ENCODE data around the gene CCDC68. TPM values are rescaled to one million over a fixed set of nuclear protein-coding genes. Genes with fewer than 3 reads are reported as not detected.
"Not testable (repeated sequence)": the region's sequence is repeated elsewhere in the genome, so short reads cannot be mapped to it uniquely, and the experiment has no call there.

Gene CCDC68
- polyA plus RNA-seq, 1 donor: 11.9 TPM

DNA sequence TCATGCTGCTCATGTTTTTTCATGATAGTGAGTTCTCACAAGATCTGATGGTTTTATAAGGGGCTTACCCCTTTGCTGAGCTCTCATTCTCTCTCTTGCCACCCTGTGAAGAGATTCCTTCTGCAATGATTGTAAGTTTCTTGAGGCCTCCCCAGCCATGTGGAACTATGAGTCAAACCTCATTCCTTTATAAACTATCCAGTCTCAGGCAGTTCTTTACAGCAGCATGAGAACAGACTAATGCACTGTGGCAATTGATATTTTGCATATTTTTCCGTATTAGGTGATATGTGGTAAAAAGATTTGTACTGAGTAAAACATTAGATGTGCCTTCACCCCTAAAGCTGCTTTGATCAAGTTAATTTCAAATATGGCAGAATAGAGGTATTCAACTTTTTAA, 82.2 kb downstream of the CCDC68 start:
- DNase-seq: no peak

DNA sequence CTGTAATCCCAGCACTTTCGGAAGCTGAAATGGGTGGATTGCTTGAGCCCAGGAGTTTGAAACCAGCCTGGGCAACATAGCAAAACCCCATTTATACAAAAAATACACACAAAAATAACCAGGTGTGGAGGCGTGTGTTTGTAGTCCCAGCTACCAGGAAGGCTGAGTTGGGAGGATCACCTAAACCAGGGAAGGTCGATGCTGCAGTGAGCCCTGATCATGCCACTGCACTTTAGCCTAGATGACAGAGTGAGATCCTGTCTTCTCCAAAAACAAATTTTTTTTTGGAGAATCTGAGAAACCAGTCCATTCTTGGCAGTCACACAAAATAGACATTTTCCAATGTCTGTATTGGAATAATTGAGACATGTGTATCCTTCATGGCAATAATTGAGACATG, 84.2 kb downstream of the CCDC68 start:
- DNase-seq: no peak

DNA sequence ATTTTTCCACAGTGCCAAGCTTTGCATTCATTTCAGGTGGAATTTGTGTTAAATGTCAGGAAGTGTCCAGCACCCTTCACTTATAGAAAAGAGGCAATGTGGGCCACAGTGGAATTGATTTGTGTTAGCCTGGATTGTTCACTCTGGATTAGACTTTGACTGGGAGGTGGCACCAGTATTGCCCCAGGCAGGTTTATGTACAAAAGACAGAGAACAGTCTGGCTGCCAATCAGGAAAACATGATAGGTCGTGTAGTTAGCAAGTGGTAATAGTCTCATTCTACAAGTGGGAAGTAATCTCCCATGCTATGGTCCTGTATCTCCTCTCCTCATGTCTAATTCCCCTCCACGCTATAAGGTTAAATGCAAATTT, 85.4 kb downstream of the CCDC68 start:
- DNase-seq: no peak

DNA sequence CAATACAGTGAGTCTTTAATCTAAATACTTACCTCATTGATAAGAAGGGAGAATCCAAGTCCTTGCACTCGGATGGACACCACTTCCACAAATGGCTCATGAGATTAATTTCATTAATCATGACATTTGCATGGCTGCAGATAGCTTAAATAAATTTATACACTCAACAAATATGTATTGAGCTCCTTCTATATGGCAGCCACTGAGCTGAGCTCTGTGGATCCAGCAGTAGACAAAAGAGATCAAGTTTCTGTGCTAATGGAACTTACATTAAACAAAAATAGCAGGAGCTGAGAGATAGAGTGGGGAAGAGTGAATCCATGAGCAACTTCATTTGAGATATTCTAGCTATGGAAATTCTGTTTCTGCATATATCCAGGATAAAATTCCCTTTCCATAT, 86.6 kb downstream of the CCDC68 start:
- DNase-seq: no peak

DNA sequence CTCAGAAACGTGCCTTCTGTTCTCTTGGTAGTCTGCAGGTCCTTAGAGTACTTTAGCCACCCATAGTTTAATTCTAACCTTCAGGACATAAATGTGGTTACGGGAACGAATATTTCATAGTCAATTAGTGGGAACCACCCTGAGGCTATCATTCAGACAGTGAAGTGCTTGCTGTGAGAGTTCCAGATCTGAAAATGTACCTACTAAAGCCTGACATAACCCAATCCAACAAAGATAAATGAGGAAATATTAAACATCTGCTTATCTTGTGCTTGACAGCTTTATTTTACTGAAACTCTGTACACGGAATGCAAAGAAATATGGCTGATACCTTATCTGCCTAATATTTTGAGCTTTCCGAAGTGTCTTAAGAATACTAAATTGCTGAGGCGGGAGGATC, 88.0 kb downstream of the CCDC68 start:
- DNase-seq: no peak

DNA sequence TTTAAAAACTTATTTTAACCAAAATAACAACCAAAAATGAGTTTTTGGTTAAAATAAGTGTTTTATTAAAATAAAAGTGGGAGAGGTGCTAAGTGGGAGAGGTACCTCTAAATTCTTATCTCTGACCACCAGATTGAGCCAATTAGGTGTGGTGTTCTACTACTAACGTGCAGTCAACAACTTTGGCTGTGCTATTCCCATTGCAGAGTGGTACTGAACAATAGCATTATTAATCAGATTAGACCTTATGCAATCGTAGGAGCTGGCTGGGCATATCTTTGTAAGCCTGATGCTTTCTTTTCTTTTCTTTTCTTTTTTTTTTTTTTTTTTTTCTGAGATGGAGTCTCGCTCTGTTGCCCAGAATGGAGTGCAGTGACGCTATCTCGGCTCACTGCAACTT, 92.1 kb downstream of the CCDC68 start:
- no peak for DNase-seq

DNA sequence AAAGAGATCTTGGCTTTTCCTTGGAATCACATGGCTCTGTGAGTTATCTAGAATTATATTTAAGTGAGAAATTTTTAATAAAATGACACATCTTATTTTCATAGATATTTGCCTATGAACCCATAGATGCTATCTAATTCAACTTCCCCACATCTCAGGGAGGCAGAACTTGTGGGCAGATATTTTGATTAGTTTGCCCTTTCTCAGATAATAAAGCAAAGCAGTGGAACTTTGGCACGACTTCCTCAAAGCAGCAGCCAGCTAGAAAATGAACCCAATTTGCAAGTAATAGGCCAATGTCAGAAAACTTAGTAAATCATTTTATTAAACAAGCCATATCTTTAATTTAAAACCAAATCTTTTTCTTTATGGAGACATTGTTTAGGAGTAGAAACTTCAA, 98.3 kb downstream of the CCDC68 start:
- no peak for DNase-seq

DNA sequence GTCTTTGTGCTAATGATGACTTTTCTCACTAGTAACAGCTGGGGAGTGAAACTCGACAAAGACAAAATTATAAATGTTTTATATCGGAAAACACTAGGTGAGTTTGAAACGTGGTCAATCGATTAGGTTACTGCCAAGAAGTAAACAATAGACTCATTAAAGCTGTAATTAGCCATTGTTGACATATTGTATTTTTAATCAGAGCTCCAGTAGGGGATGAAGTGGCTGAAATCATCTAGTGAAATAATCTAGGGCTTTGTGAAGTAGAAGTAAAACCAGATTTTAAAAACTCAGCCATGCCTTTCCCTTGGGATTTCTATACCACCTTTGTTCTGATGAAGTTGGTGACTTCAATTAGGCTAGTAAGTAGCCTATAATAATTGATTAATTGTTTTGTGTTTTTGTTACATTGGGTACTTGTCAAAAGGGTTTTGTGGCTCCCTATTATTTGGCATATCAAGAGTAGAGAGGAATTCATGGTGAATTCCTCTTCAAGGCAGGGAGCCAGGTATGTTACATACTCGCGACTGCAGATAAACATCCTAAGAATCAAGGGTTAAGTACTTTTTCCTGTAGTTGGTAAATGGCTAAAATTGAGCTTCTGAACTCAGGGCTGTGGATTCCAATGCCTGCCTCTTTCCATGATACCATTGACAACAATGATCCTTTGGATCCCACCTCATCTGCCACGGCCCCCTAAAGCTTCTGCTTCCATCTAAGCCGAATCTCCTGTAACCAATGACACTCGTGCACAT, 99.4 kb downstream of the CCDC68 start:
- DNase-seq: no peak

DNA sequence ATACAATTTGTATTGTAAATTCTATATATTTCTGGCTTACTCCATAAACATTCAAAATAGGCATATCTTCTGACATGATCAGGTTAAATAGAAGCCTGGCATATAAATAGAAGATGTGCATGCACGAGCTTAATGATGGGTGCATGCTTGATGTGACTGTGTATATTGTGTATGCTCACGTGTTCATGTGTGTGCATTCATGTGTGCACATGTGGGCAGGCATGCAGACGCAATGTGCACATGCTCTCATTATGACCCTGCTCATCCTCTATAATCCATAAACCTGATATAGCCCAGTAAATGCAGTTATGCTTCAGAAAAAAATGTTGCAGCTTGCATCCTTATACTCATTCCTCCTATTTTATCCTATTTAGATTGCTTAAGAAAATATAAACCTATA, 101.8 kb downstream of the CCDC68 start:
- DNase-seq: no peak

DNA sequence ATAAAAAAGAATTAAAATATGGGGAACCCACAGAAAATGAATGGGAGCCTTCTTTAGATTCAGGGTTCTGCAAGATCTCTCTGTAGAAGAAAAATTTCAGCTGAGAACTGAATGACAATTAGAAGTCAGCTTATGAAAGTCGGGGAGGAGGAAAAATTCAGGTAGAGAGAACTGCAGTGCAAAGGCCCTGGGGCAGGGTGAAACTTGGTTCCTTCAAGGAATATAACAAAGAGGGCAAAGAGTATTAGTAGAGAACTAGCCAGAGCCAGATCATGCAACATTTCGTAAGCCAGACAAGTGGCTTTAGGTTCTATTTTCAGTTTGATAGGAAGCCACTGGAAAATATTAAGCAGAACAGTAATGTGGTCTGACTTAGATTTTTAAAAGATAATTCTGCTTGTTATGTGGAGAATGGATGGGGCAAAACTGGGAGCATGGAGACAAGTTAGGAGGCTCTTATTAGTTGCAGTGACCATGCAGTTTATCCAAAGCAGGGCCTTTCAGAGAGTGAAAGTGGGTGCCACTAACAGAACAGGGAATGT, 103.1 kb downstream of the CCDC68 start:
- DNase-seq: no peak

DNA sequence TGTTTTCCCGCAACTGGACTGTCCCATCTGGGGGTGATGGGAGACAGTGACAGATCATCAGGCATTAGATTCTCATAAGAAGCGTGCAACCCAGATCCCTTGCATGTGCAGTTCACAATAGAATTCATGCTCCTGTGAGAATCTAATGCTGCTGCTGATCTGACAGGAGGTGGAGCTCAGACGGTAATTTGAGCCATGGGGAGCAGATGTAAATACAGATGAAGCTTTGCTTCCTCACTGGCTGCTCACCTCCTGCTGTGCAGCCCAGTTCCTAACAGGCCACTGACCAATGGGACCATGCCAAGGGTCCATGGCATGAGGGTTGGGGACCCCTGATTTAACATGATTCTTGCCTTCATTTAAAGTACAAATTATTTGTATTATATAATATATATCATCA, 104.2 kb downstream of the CCDC68 start:
- not testable (repeated sequence) for DNase-seq

DNA sequence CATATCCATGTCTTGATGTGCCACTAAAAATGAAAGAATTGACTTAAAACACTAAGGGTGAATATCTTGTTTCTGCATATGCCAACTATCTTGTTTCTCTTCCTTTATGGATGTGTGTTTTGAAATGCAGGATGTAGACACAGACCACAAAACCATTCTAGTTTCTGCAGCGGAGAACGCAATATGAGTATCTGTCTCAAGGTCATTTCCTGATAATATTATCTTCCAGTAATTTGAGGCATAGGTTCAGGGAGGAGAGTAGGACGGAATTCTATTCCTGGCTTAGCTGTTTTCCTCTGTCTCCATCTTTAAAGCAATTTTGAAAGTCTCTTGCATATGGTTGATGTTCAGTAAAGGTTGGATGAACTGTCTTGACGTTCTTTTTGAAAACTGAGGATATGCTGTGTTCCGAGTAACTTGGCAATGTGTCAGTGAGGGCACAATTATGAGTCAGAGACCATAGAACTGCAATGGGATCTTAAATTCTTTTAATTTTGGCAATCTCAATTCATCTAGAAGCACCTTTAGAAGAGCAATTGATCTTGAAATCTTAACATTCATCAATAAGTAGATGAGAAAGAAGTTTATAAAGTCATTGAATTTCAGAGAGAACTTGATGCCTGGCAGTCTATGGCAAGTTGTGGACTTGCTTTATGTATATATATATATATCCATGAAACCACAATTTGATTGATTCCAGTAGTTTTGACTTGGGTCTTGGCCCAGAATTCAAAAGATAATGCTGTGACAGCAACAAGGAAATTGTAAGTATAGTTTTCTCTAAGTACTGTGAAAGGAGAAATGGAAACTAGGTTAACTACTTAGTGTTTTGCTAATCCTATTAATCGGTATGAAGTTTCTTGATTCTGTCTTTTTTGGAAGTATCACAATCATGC, 106.2 kb downstream of the CCDC68 start:
- no peak for DNase-seq

Other genes with a start within 250 kb of the CCDC68 start
- gene RAB27B, start 131.0 kb downstream of the CCDC68 start, polyA plus RNA-seq (ENCODE audit: insufficient read length): 3.8 TPM

Data from left kidney (tissue), 2 donors.